Activated CD4-positive, CD25-positive, alpha-beta regulatory T cell treated with anti-CD3 and anti-CD28 coated beads, Interleukin-2, amount 50 U/mL, for 72 hours (primary cell): Measurements from ENCODE around the gene IVNS1ABP.
"Not testable (repeated sequence)": the region's sequence is repeated elsewhere in the genome, so short reads cannot be mapped to it uniquely, and the experiment has no call there.

Experiments
- DNase-seq: peaks from one replicate; pipeline ENCODE4 v3.0.0; 2021

IVNS1ABP gene

DNA sequence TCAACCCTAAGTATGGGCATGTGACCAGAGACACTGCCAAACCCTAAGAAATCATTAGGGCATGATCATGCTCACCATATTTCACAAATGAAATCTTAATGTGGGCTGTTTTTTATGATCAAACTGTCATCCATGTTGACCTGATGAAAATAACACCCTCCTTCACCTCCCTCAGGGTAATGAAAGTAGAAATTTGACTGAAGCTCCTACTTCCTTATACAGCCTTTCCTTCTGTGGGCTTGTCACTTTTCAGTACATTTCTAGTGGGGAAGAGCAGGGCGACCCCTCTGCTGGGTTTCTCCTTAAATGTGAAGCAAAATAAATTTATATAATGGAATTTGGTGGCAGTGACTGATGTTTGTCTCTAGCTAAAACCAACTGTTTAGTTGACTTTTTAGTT is 25.9 kb downstream of the IVNS1ABP start:
- no peak for DNase-seq

DNA sequence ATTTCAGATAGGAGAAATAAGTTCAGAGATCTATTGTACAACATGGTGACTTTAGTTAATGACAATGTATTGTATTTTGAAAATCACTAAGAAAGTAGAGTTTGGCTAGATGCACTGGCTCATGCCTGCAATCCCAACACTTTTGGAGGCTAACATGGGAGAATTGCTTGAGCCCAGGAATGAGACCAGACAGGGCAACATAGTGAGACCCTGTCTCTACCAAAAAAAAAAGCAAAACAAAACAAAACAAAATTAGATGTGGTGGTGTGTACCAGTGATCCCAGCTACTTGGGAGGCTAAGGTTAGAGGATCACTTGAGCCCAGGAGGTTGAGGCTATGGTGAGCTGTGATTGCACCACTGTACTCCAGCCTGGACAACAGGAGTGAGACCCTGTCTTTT is 27.2 kb downstream of the IVNS1ABP start:
- DNase-seq: no peak

DNA sequence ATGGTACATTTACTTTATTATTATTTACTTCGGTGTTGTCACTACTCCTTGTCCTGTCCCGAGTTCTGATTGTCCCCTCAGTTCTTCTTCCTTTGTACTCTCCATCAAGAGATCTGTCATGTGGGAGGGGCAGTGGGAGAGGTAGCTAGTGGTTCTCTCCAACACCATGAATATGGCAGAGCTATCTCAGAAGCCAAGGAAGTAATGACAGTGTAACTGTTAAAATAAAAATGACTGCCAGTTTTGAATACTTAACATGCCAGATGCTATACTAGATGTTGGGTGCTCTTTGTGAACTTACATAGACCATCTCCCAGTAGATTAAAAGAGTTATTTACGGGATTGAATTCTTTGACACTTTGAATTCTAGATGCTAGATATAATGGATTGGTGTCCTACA is 28.6 kb downstream of the IVNS1ABP start:
- no peak for DNase-seq

DNA sequence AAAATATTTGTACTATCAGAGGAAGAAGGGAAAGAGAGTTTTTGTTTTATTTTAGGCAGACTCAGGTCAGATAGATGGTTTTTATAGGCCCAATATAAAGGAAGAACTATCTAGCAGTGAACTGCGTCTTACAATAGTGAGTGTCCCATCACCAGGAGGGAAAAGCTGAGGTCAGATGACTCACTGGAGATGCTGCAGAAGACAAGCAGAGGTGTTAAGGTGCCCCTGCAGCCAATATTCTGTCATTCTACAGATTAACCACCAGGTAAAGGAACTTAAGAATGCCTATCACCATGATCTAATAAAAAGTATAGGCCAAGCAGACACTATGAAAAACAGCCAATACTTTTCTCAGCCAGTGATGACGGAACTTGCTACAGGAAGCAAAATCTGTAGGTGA is 29.6 kb downstream of the IVNS1ABP start:
- no peak for DNase-seq

DNA sequence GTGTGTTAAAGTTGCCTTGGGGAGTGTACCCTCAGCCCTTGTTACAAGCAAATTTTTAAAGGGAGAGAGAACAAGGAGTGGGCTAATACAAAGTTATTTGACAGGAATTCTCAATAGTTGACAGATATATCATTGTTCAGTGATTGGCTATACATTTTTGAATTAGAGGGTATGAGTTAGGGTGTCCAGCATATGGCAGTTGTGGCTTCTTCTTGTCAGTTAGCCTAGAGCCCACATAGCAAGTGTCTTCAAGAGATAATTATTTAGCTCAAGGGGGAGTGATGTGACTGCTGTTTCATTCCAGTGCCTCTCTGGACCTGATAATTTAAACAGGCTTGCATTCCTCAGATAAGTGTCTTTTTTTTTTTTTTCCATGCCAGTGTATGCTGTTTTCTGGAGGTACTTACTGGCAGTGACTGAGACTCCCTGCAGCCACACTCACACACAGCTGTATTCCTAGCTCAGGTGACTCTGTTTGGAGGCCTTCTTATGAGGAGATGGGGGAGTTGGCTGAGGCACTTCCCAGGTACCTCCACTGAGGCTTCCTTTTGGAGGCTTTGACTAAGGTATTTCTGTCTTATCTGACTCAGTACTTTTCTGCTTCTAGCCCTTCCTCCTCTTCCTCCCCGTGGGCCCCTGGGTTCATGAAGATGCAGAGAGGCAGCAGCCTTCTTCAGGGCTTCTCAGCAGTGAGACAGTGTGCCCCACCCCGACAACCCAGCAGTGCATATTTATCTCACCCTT is 32.3 kb downstream of the IVNS1ABP start:
- no peak for DNase-seq

DNA sequence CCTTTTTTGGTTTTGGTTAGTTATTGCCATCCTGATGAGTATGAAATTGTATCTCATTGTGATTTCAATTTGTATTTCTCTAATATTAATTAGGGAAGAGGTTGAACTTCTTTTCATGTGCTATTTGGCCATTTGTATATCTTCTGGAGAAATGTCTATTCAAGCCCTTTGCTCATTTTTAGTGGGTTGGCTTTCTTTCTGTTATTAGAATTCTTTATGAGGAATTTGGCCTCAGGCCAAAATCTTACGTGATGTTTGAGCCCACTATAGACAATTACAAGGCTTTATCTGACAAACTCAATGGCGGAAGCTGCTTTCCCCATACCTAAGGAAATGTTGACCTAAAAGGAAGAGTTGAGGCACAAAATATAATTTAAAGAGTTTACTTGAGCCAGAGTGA is 32.9 kb downstream of the IVNS1ABP start:
- DNase-seq: no peak

DNA sequence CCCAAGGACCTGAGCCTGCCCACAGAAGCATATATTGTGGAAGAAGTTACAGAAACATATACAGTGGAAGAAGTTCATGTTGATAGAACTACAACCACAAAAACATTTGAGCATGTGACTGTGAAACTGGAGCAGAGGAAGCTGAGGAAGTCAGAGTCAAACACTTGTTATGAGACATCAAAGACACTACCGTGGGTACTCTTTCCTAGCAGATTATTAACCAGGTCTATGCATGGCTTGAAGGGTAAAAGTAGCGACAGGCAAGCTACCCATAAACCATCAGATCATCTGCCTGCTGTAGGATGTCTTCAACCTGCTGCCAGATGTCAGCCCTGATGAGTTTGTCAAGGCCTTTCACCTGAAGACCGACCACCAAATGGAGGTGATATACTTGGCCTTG is 35.8 kb downstream of the IVNS1ABP start:
- DNase-seq: no peak

DNA sequence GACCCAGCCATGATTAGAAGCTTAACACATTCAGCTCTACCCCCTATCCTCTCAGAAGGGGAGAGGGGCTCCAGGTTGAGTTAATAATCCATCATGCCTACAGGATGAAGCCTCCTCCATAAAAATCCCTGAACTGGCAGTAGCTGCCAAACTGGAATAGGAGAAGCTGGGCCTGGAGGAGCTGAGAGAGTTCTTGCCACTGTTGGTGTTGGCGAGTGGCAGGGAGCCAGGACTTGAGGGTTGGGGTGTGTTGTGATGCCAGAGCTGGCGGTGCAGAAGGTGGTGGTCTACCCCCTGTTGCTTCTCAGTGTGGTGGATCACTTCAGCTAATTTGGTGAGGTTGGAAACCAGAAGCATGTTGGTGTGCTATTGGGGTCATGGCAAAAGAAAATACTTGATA is 36.5 kb downstream of the IVNS1ABP start:
- no peak for DNase-seq

DNA sequence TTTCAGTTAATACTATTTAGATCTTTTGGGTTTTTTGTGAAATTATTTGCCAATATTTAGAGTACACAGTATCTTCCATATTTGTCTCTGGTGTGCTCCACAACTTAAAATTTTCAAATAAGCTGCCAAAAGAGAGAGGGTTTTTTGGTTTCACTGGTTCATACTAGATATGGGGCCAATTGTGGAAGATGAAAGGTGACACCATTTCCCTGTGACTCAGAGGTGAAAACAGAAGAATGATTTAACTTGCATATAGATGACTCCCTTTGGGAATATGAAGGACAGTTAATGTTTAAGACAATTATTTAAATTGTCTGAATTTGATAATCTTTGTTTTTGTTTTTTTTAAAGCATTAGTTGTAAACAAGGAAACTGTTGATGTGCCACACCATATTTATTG is 37.5 kb downstream of the IVNS1ABP start:
- no peak for DNase-seq

DNA sequence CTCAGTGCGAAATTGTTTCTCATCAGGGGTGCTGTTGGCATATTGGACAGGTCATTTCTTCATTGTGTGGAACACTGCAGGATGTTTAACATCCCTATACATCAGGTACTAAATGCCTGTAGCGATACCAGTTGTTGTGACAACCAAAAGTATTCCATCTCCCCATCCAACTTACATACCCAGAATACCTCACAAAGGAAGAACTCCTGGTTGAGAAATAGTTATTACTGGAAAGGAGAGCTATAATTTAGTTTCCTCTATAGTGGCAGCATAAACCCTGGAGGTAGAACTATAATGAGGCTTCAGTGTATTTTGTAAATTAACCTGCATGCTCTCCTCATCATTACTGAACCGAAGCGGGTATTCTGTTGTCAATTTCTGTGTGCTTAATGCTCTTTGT is 45.1 kb downstream of the IVNS1ABP start:
- DNase-seq: no peak

DNA sequence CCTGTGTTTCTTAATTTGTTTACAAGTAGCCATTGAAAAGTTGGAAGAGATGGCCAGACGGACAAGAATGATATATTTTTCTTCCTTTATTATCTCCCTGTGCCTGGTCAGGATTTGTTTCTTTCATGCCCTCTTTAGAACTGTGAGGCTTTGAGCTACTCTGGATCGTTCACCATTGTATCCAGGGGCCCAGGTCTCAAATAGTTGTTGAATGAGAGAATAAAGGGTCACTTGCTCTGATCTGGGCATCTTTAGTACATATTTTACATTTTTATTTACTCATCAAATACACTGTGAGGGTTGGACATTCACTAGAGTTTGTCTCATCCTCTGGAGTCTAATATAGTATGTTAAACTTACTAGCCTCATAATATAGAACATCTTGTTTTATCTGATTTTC is 48.7 kb downstream of the IVNS1ABP start:
- DNase-seq: no peak

DNA sequence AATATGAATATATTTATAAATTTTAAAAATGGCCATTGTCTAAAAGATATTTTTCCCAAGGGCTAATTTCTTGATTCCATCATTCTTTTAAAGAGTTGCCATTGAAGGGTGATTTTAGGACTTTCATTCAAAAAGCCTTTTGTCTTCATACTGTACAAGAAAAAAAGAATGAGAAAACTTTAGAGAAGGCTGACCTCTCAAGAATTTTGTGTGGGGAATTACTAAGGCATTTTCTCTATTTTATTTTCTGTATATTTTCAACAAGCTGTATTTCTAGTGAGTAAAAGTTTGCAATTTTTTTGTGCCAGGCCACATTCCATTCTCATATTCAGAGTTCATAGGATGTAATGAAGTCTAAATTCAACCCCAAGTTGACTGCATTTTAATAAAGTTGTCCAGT is 49.3 kb downstream of the IVNS1ABP start:
- DNase-seq: no peak

DNA sequence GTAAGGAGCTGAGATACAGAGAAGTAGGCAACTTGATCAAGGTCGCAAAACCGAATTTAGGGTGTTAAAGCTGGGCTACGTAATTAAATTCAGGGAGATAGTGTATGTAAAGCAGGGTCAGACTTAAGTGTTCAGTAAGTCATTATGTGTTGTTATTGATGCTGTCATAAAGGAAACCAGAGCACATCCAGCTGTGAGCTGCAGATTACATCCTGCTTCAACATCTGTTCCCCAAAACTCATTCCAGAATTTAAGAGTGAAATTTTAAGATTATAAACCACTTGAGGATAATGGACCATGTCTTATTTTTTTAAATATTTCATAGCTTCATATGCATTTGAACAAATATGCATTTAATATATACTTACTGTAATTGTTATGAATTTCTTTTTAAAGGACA is 49.7 kb downstream of the IVNS1ABP start:
- DNase-seq: no peak

DNA sequence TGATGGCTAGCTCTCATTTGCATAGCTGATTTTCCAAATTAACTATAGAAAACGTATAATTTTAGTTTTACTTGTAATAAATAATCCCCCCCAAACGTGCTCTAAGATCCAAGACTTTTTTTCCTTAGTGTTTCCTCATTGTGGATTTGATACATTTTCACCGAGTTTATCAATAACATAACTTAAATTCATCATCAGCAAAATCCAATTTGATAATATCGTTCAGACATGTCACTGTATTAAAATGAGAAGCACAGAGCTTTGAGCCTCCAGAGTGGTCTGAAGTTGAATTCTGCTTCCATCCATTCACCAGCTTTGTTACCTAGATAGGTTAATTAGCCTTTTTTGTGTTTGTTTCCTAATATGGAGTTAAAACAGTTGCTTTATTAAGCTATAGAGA is 51.7 kb downstream of the IVNS1ABP start:
- no peak for DNase-seq

DNA sequence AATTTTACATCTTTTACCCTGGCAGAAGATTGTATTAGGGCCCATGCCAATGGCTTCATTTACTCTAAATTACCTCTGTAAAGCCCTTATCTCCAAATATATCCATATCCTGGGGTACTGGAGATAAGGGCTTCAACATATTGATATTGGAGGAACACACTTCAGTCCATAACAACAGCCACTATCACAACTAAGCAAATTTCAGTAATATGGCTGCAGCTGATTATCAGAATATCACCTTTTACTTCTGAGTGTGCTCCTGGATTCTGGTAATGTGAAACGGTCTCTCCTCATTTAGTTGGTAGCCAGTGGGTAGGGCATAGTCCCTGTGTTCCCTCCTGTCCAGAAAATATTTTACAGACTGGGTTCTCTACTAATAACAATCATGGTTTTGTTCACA is 53.3 kb downstream of the IVNS1ABP start:
- DNase-seq: no peak

DNA sequence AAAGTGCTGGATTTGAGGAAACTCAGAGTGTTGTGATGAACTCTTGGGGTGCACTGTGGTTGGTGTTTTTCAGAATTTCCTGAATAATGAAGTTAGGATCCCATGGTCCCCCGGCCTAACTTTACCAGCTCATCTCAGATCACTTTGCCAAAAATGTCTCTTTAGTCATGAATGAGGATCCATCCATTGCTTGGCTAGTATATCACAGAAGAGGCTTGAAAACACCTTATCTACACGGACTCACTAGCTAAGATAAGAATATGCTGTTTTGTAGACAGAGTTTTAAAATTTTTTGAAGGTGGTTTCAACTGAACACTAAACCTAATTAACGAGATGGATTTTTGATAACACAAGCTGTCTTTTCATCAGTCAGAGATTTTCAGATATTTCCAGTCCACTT is 53.8 kb downstream of the IVNS1ABP start:
- no peak for DNase-seq

DNA sequence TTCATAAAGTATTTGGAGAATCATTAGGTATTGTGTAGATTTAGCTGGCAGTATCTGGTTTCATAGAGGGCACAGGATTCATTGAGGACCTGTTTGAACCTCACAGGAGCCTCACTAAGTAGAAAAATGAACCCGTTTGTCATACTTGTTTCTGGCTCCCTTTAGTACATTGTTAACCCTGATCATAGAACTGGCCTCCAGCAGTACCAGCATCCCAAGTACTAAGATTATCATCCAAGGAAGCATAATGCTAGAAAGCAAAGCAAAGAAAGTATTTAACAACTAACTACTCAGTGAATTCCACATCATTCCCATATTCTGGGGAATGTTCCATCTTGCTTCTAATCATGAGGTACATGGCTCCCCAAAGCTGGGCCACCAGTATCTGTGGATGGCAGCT is 54.9 kb downstream of the IVNS1ABP start:
- no peak for DNase-seq

DNA sequence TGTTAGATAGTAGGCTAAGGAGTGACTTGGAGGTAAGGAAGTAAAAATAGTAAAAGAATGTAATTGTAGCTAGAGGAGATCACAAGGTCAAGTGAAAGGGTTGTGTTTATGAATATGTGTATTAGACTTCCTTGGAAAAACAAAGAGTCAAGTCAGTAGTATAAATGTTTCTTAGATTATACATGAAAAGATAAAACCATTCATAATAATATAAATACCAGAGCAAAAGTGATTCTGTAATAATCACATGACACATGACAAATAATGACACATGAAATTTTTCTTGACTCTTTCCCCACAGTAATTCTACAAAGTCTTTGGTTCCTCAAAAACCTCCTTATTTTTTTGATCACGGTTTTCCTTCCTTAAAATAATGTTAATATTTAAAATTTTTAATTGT is 56.4 kb downstream of the IVNS1ABP start:
- DNase-seq: no peak

DNA sequence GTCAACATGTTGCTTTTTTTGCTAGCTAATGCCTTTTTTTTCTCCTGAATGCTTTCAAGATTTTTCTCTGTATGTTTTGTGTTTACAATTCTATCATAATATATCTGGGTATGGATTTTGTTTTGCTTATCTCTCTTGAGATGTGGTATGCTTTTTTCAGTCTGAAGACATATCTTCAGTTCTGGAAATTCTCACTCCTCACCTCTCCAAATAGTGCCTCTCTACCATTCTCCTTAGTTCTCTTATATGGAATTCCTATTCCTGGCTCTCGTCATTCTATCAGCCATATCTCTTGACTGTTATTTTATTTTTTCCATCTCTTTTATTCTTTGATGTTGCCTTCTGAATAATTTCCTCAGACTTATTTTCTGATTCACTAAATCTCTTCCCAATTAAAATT is 58.4 kb downstream of the IVNS1ABP start:
- DNase-seq: no peak

DNA sequence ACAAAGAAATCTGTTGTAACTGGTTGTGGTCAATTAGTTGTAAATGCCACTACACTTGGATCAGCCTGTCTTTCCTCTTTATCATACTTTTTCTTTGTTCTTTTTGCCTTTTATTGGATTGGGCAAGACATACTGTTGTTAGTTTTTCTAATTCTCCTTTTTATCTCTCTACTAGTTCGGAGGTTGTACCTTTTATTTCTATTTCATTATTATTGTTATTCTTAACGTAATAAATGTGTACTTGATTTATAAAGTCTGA is 59.2 kb downstream of the IVNS1ABP start:
- DNase-seq: no peak

DNA sequence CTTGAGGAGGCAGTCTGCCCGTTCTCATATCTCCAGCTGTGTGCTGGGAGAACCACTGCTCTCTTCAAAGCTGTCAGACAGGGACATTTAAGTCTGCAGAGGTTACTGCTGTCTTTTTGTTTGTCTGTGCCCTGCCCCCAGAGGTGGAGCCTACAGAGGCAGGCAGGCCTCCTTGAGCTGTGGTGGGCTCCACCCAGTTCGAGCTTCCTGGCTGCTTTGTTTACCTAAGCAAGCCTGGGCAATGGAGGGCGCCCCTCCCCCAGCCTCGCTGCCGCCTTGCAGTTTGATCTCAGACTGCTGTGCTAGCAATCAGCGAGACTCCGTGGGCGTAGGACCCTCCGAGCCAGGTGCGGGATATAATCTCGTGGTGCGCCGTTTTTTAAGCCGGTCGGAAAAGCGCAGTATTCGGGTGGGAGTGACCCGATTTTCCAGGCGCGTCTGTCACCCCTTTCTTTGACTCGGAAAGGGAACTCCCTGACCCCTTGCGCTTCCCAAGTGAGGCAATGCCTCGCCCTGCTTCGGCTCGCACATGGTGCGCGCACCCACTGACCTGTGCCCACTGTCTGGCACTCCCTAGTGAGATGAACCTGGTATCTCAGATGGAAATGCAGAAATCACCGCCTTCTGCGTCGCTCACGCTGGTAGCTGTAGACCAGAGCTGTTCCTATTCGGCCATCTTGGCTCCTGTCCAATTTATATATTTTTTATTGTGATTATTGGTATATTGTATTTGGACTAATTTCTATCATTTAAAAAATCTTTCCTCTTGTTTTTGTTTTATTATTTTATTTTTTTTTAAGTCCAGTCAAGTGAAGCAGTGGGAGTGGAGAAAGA is 59.7 kb downstream of the IVNS1ABP start:
- DNase-seq: not testable (repeated sequence)

DNA sequence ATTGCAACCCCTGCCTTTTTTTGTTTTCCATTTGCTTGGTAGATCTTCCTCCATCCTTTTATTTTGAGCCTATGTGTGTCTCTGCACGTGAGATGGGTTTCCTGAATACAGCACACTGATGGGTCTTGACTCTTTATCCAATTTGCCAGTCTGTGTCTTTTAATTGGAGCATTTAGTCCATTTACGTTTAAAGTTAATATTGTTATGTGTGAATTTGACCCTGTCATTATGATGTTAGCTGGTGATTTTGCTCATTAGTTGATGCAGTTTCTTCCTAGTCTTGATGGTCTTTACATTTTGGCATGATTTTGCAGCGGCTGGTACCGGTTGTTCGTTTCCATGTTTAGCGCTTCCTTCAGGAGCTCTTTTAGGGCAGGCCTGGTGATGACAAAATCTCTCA is 61.4 kb downstream of the IVNS1ABP start:
- DNase-seq: not testable (repeated sequence)

DNA sequence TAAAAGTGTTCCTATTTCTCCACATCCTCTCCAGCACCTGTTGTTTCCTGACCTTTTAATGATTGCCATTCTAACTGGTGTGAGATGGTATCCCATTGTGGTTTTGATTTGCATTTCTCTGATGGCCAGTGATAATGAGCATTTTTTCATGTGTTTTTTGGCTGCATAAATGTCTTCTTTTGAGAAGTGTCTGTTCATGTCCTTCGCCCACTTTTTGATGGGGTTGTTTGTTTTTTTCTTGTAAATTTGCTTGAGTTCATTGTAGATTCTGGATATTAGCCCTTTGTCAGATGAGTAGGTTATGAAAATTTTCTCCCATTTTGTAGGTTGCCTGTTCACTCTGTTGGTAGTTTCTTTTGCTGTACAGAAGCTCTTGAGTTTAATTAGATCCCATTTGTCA is 64.6 kb downstream of the IVNS1ABP start:
- DNase-seq: not testable (repeated sequence)

DNA sequence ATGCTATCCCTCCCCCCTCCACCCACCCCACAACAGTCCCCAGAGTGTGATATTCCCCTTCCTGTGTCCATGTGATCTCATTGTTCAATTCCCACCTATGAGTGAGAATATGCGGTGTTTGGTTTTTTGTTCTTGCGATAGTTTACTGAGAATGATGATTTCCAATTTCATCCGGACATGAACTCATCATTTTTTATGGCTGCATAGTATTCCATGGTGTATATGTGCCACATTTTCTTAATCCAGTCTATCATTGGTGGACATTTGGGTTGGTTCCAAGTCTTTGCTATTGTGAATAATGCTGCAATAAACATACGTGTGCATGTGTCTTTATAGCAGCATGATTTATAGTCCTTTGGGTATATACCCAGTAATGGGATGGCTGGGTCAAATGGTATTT is 65.1 kb downstream of the IVNS1ABP start:
- DNase-seq: not testable (repeated sequence)

DNA sequence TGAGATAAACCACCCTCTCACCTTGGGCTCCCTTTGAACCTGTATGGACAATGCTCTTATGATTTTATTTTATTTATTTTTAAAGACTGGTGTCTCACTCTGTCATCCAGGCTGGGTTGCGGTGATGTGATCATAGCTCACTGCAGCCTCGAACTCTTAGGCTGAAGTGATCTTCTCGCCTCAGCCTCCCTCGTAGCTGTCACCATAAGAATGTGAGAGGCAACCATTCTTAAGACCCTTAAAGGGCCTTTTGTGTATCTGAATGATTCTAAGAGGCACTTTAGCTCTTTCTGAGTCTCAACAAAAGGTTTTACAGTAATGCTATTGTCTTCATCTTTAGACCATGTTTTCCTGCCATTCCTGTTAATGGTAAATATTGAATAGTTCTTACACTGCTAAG is 67.0 kb downstream of the IVNS1ABP start:
- no peak for DNase-seq
